ENCODE data around the gene REXO1.

REXO1 gene

DNA sequence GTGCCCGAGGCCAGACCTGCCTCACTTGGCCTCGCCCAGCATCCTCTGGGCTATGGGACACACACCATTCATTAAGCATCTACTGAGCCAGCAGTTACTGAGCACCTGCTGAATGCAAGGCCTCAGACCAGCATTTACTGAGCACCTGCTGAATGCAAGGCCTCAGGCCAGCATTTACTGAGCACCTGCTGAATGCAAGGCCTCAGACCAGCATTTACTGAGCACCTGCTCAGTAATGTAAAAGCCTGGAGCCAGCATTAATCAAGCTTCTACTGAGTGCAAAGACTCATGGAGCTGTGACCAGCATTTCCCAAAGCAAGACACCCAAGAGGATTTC is 39.9 kb downstream of the REXO1 start:
- H3K4me3 ChIP-seq (ENCODE audit: low read length), result no peak overlapping the region
- TF ChIP-seq, protein P1, sequence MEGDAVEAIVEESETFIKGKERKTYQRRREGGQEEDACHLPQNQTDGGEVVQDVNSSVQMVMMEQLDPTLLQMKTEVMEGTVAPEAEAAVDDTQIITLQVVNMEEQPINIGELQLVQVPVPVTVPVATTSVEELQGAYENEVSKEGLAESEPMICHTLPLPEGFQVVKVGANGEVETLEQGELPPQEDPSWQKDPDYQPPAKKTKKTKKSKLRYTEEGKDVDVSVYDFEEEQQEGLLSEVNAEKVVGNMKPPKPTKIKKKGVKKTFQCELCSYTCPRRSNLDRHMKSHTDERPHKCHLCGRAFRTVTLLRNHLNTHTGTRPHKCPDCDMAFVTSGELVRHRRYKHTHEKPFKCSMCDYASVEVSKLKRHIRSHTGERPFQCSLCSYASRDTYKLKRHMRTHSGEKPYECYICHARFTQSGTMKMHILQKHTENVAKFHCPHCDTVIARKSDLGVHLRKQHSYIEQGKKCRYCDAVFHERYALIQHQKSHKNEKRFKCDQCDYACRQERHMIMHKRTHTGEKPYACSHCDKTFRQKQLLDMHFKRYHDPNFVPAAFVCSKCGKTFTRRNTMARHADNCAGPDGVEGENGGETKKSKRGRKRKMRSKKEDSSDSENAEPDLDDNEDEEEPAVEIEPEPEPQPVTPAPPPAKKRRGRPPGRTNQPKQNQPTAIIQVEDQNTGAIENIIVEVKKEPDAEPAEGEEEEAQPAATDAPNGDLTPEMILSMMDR (IDR thresholded peaks at IDR 0.05; ENCODE audit: insufficient read depth, low read depth, low read length, missing control alignments), result no peak
- no peak for DNase-seq (ENCODE audit: low read depth)

DNA sequence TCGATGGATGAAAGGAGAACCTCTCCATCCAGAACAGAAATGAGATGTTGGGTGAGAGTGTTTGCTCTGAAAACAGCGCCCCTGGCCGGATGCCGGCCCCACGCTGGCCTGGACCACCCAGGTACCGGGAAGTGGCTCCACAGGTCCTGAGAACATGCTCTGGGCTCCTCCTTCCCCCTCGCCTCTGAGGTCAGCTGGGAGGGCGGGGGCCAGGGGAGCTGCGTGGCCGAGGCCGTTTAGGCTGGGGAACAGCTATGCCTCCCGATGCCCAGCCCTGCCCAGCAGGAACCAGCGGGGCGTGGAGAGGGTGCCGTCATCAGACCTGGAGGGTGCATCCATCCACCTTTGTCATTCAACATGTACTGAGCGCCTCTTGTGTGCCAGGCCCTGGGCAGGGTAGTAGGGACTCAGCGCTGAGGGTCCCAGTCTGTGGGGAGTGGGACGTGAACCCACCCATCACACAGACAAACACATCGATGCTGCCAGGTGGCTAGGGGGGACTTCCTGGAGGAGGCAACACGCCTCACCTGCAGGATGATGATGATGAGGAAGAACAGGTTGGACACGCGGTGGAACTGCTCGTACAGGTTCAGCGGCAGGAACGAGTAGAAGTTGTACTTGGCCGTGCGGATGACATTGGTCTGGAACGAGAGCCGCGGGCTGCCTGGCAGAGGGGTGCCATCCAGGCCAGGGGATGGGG is 40.4 kb downstream of the REXO1 start:
- TF ChIP-seq, protein P1 (IDR thresholded peaks at IDR 0.05; ENCODE audit: insufficient read depth, low read depth, low read length, missing control alignments), result no peak
- peak; percentile 44 for DNase-seq (ENCODE audit: low read depth)
- H3K4me3 ChIP-seq (ENCODE audit: low read length), result no peak overlapping the region

DNA sequence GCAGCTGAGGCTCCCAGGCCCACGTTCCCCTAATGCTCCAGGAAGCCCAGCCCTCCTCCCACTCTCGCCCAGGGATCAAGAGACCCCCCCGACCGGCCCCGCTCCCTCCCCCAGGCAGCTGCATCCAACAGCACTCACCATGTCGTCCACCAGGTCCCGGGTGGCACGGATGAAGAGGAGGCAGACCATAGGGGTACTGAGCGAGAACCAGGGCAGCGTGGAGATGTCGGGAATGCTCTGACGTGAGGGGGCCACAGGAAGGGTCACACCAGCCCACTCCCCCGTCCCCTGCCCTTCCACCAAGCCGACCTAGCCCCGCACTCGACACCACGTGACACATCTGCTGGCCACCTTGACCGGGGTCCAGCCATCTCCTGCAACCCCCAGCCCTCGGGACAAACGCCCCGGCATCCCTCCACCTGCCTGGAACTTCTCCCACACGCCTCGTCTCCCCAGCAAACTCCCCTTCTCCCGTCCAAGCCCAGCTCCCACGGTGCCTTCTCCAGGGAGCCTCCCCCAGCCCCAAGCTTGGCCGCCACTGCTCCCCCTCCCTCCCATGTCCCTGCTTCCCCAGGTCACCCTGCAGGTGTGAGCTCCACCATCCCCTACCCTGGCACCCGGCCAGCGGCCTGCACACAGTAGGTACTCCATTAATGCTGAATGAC is 41.1 kb downstream of the REXO1 start:
- TF ChIP-seq, protein P1 (IDR thresholded peaks at IDR 0.05; ENCODE audit: insufficient read depth, low read depth, low read length, missing control alignments), result no peak
- no peak overlapping the region for H3K4me3 ChIP-seq (ENCODE audit: low read length)

DNA sequence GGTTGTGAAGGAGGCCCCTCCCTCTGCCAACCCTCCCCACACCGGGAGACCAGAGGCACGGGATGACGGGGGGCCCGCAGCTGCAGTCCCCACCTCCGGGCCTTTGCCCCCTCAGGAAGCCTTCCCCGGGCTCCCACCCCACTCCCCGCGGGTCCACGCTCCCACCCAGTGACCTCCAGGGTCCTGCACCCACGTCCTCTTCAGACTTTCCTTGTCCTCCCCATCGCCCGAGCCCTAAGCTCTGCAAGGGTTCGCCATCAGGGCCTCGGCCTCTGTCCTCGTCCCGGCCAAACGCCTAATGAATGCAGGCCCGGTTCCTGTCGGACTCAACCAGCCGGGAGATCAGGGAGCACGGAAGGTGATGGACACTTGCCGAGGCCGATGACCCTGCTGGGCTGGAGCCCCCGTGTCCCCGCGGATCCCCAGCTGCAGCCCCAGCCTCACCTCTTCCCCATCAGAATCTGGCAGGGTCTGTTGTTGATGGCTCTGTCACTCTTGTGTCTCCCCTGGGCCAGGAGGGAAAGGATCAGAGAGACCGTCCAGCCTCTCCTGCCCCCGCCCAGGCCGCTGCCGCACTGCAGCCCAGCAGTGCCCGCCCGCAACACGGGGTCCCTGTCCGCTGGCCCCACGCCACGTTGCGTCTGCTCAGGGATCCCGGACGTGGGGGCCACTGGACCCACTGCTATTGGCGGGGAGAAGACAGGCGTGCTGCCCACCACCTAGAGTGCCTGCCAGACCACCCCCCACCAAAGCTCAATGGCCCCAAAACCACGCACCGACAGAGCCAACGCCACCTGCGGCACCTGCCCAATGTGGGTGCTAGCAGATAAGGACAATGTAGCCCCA is 41.9 kb downstream of the REXO1 start:
- no peak overlapping the region for H3K4me3 ChIP-seq (ENCODE audit: low read length)
- TF ChIP-seq, protein P1 (IDR thresholded peaks at IDR 0.05; ENCODE audit: insufficient read depth, low read depth, low read length, missing control alignments), result no peak
- DNase-seq (ENCODE audit: low read depth), result no peak

More for the DNA sequence above, 41.1 kb downstream of the REXO1 start:
- DNase-seq (ENCODE audit: low read depth), result no peak

DNA sequence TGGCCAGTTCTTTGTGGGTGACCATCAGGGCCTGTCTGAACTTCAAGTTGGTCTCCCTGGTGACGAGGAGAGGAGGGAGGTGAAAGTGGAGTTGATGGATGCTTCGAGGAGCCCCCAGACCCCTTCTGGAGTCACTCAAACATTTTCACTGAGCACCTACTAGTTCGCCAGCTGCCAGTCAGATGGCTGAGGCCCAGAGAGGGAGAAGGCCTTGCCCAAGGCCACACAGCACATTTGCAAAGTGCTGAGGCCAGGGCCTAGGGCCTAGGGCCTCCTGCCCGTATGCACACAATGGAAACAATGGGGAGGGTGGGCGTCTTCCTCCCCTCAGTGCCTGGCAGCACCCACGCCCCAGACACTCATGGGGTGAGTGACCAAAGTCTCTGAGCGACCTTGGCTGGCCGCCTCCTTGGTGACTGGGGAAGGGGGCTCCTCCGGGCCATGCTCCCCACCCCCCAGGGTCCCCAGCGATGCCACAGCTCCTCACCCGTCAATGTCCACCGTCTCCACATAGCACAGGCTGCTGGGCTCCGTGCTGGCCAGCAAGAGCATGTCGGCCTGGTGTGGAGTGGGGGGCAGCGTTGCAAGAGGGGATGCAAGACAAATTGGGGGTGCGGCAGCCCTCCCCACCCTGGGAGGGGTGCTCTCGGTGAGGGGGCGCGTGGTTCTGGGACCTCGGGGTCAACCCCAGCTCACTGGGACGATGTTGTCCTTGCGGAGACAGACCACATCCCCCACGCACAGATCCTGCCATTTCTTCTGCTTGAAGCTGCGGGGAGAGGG is 42.7 kb downstream of the REXO1 start:
- TF ChIP-seq, protein P1 (IDR thresholded peaks at IDR 0.05; ENCODE audit: insufficient read depth, low read depth, low read length, missing control alignments), result no peak
- no peak for DNase-seq (ENCODE audit: low read depth)
- H3K4me3 ChIP-seq (ENCODE audit: low read length), result no peak overlapping the region

DNA sequence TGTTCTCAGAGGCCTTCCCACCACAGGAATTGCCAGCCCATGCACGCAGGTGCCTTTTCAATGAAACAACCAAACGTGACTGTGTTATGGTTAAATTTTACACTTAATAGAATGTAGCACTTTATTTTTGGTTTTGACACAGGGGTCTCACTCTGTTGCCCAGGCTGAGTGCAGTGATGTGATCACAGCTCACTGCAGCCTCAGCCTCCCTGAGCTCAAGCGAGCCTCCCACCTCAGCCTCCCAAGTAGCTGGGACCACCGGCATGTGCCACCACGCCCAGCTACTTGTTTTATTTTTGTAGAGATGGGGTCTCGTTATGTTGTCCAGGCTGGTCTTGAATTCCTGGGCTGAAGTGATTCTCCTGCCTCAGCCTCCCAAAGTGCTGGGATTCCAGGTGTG is 43.4 kb downstream of the REXO1 start:
- no peak overlapping the region for H3K4me3 ChIP-seq (ENCODE audit: low read length)
- DNase-seq (ENCODE audit: low read depth), result no peak
- TF ChIP-seq, protein P1 (IDR thresholded peaks at IDR 0.05; ENCODE audit: insufficient read depth, low read depth, low read length, missing control alignments), result no peak

Measured in epithelial cell of esophagus (primary cell).